Effector memory CD8-positive, alpha-beta T cell (primary cell): ENCODE data around the gene ITPA.

Source experiments
- ATAC-seq: fragments of 150-1000 bp; cut with Tn5 transposase; replicated peaks from 2 replicates; pipeline ENCODE4 v1.10.0; 2021; ENCODE audit warnings: mild to moderate bottlenecking, moderate library complexity
- DNase-seq, 3 experiments: peaks; one replicate each; pipeline ENCODE4 v3.0.0; 2021
- H3K27ac Mint-ChIP-seq, 2 donors: one replicate each; pipeline ENCODE4 v1.8.0; 2022; ENCODE audit warnings: mild to moderate bottlenecking in 2 of 2, mixed read lengths in 2 of 2, moderate library complexity in 2 of 2
- H3K27me3 Mint-ChIP-seq, 2 donors: one replicate each; pipeline ENCODE4 v1.8.0; 2022; ENCODE audit warnings: mixed read lengths in 2 of 2
- H3K36me3 Mint-ChIP-seq: one replicate; pipeline ENCODE4 v1.8.0; 2022; ENCODE audit warnings: mild to moderate bottlenecking, moderate library complexity, mixed read lengths; ENCODE audit not compliant: insufficient read depth
- H3K4me1 Mint-ChIP-seq, 2 donors: one replicate each; pipeline ENCODE4 v1.8.0; 2022; ENCODE audit warnings: low read depth in 2 of 2, mixed read lengths in 2 of 2
- H3K4me3 Mint-ChIP-seq, 2 donors: one replicate each; pipeline ENCODE4 v1.8.0; 2022; ENCODE audit warnings: mild to moderate bottlenecking in 2 of 2, mixed read lengths in 2 of 2, moderate library complexity in 2 of 2
- H3K9me3 Mint-ChIP-seq, 2 donors: one replicate each; pipeline ENCODE4 v1.8.0; 2022; ENCODE audit warnings: mixed read lengths in 2 of 2

The ITPA gene

DNA sequence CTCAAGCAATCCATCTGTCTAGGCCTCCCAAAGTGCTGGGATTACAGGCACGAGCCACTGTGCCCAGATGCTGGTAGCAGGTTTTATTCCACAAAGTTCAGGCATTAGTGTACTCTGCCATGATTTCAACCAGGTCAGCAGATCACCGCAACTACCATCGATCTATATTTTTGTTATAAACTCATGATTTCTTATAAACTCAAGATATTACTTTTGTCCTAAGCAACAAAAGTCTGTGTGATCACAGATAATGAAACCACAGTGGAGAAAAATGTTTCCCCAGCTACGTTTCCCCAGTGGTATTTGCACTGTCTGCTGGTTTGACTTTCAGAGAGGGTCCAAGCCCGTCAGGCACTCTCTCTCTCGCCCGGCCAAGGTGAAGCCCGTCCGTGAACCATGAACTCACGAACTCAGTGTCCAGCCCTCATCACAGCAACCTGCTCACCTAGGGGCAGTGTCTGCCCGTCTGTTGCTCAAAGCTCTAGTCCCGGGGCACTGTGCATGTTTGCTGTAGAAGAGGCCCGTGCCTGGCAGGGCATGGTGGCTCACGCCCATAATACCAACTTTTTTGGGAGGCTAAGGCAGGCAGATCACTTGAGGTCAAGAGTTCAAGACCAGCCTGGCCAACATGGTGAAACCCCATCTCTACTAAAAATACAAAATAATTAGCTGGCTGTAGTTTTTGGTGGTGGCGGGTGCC lies 22.7 kb downstream of the ITPA start:
- Mint-ChIP-seq H3K4me1 (no peaks in the 10 kb centered on the region), H3K9me3 (no peaks in the 10 kb centered on the region), H3K36me3 (no peaks in the 10 kb centered on the region), H3K27me3 (peaks cover 21 to 26% of the 10 kb centered on the region in 2 donors), H3K4me3 (no peak overlapping the region), H3K27ac (no peak overlapping the region)
- DNase-seq (no peak), ATAC-seq (no peak)

- Mint-ChIP-seq H3K27me3 (peaks cover 24 to 39% of the 10 kb centered on the region in 2 donors), H3K36me3 (no peaks in the 10 kb centered on the region), H3K4me1 (peaks cover 0 to 4% of the 10 kb centered on the region in 2 donors), H3K4me3 (no peak overlapping the region), H3K27ac (no peak overlapping the region), H3K9me3 (no peaks in the 10 kb centered on the region)
- DNase-seq (no peak), ATAC-seq (no peak)
Measured at GRCh38 chr20:3233131-3233990, 24.1 kb downstream of the ITPA start.

DNA sequence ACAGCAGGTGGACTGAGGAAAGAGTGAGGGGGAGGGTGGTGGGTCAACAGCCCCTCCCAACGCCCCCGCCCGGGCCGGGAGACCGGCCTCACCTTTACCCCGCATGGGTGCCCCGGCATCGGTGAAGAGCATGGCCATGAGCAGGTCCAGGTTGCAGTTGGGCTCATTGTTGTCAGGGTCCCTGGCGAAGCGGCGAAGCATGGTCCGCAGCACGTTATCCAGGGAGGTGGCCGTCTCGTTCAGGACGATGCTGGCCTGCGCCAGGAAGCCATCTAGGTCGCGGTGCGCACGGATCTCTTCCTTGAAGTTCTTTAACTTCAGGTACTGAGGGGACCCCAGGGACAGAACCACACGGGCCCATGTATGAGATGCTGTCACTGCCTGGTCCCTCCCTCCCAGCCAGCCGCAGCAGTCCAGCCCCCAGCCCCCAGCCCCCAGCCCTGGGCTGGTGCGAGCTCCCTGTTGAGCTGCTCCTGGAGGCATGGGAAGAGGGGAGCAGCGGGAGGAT lies 24.7 kb downstream of the ITPA start:
- Mint-ChIP-seq H3K9me3 (no peaks in the 10 kb centered on the region), H3K36me3 (no peaks in the 10 kb centered on the region), H3K4me1 (peaks cover 0 to 4% of the 10 kb centered on the region in 2 donors), H3K27me3 (peaks cover 24 to 39% of the 10 kb centered on the region in 2 donors), H3K4me3 (no peak overlapping the region), H3K27ac (no peak overlapping the region)
- no peak for DNase-seq
- ATAC-seq = no peak

DNA sequence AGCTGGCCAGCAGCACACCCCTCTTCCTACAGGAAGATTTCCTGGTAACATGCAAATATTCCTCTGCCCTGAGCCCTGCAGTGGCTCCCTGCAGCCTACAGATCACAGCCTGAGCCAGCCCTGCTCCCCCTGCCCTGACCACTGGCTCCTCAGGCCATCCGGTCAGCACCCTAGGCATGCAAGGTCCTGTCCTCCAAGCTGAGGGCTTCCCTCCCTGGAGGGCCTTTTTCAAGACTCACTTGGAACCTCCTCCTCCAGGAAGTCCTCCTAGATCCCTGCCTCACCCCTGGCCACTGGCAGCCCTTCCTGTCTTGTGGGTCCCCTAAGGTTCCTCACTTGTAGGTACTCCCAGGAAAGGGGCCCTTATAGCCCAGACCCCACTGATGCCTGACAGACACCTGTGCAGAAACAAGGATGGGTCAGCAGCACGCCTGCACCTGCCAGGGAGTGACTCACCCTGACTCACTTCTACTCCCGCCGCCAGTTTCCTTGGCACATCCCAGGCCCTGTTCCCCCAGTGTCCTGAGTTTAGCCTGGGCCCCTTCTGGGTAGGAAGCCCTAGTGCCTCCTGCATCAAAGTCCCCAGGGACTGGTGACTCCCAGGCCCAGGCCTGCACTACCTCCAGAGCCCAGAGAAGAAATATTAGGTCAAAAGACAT lies 26.5 kb downstream of the ITPA start:
- ATAC-seq (no peak), DNase-seq (no peak)
- peaks cover 7 to 11% of the 10 kb centered on the region in 2 donors for H3K4me1 Mint-ChIP-seq
- H3K27me3 Mint-ChIP-seq = peaks cover 32 to 55% of the 10 kb centered on the region in 2 donors
- H3K9me3 Mint-ChIP-seq = no peaks in the 10 kb centered on the region
- H3K36me3 Mint-ChIP-seq = peaks cover 5% of the 10 kb centered on the region
- no peak overlapping the region for H3K4me3 Mint-ChIP-seq
- no peak overlapping the region for H3K27ac Mint-ChIP-seq

GRCh38 chr20:3237011-3237957 lies 28.0 kb downstream of the ITPA start:
- Mint-ChIP-seq H3K4me1 (peaks cover 7 to 11% of the 10 kb centered on the region in 2 donors), H3K36me3 (peaks cover 5% of the 10 kb centered on the region), H3K27ac (no peak overlapping the region), H3K27me3 (peaks cover 32 to 68% of the 10 kb centered on the region in 2 donors), H3K4me3 (peak overlapping the region; percentile 94 to 96), H3K9me3 (no peaks in the 10 kb centered on the region)
- DNase-seq (no peak), ATAC-seq (no peak)

DNA sequence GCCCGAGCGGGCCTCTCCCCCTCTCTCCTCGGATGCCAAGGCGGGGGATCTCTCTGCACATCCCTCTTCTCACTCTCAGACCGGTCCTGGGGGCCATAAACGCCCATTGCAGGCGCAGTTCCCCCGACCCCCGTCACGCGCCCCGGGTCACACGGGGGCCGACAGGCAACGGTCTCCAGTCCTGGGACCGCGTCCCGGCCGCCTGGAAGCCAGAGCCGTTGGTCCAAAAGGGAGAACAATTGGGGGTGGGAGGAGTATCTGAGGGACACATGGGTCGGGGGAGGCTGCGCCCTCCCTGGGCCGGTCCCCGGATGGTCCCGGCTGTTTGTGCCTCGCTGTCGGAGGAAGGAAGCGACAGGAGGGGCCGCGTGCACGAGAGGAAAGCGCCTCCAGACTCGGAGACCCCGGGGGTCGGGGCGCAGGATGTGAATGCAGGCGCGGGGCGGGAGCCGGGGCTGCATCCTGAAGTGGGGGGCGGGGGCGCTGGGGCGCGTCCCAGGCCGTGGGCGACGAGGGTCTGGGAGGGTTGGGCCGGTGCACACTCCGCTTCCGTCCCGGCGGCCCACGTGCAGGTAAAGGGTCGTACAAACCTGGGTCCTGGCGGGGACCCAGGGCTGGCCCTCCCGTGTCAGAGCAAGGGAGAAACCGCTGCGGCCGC lies 28.8 kb downstream of the ITPA start:
- H3K4me3 Mint-ChIP-seq = peak overlapping the region; percentile 94 to 96
- DNase-seq = no peak
- peaks cover 5% of the 10 kb centered on the region for H3K36me3 Mint-ChIP-seq
- H3K27ac Mint-ChIP-seq = no peak overlapping the region
- ATAC-seq = peak; percentile 11
- peaks cover 32 to 68% of the 10 kb centered on the region in 2 donors for H3K27me3 Mint-ChIP-seq
- peaks cover 7 to 11% of the 10 kb centered on the region in 2 donors for H3K4me1 Mint-ChIP-seq
- no peaks in the 10 kb centered on the region for H3K9me3 Mint-ChIP-seq

DNA sequence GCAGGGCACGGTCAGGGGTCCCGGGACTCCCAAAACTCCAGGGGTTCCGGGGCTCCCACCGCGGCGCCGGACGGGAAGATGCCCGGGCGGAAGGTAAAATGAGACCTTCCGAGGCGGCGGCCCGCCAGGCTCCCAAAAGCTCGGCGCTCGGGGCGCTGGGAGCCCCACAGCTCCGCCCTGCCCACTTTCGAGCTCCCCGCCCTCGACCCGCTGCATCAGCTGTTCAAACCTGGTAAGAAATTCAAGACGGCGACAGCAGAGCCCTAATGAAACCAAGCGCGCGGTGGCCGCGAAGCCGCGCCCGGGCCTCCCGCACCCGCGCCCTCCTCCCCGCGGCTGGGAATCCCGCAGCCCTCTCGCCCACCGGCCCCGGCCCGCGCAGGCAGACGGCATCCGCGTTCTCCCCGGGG lies 29.3 kb downstream of the ITPA start:
- Mint-ChIP-seq H3K36me3 (peaks cover 5% of the 10 kb centered on the region), H3K4me3 (peak overlapping the region; percentile 94 to 96), H3K27ac (no peak overlapping the region), H3K4me1 (peaks cover 7 to 11% of the 10 kb centered on the region in 2 donors), H3K9me3 (no peaks in the 10 kb centered on the region), H3K27me3 (peaks cover 32 to 68% of the 10 kb centered on the region in 2 donors)
- peak; percentile 39 to 46 (median 44) for DNase-seq
- peak; percentile 78 for ATAC-seq

GRCh38 chr20:3239026-3239866 lies 29.9 kb downstream of the ITPA start, which contains the start of gene SLC4A11:
SLC4A11 (minus strand) TSS chr20:3239190; CDS start chr20:3239137, 53 bp downstream.
- peaks cover 7 to 12% of the 10 kb centered on the region in 2 donors for H3K4me1 Mint-ChIP-seq
- peaks cover 34 to 68% of the 10 kb centered on the region in 2 donors for H3K27me3 Mint-ChIP-seq
- H3K27ac Mint-ChIP-seq = no peak within 1 kb of the TSS
- peaks cover 5% of the 10 kb centered on the region for H3K36me3 Mint-ChIP-seq
- ATAC-seq (peak; percentile 76), DNase-seq (peak in 2 of 3 experiments; percentile 21 to 30)
- no peaks in the 10 kb centered on the region for H3K9me3 Mint-ChIP-seq
- peak within 1 kb of the TSS; percentile 94 to 96 for H3K4me3 Mint-ChIP-seq

- DNase-seq = no peak
- Mint-ChIP-seq H3K4me3 (peak overlapping the region; percentile 94 to 96), H3K9me3 (no peaks in the 10 kb centered on the region), H3K27me3 (peaks cover 39 to 61% of the 10 kb centered on the region in 2 donors), H3K36me3 (peaks cover 10% of the 10 kb centered on the region), H3K4me1 (peaks cover 7 to 13% of the 10 kb centered on the region in 2 donors), H3K27ac (no peak overlapping the region)
- ATAC-seq = no peak
Measured at GRCh38 chr20:3239867-3240775, 30.8 kb downstream of the ITPA start.

DNA sequence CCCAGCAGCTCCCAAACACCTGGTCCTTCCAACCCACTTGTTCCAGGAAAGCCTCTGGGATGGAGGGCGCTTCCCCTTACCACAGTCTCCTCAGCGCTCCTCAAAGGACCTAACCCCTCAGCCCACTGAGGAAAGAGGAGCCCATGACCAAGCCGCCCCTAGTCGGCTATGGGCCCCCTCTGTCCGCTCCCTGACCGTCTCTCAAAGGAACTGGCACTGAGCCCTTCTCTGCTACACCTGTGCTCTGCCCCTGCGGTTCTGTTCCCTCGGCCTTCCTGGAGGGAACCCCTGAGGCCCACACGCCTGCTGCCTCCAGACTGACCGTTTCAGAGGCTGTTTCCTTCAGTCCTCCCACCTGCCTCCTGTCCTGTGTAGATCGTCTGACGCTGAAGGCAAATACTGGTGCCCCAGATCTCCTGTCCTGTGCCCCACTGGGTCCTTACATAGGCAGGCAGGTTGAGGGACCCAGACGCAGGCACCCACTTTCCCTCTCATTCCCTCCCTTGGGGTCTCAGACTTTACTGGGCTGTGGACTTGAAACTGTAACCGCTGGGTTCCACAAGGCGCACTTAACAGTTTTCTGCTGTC lies 31.6 kb downstream of the ITPA start:
- H3K9me3 Mint-ChIP-seq = no peaks in the 10 kb centered on the region
- DNase-seq (no peak), ATAC-seq (no peak)
- H3K36me3 Mint-ChIP-seq = peaks cover 10% of the 10 kb centered on the region
- H3K27me3 Mint-ChIP-seq = peaks cover 32 to 53% of the 10 kb centered on the region in 2 donors
- no peak overlapping the region for H3K27ac Mint-ChIP-seq
- peaks cover 7 to 13% of the 10 kb centered on the region in 2 donors for H3K4me1 Mint-ChIP-seq
- peak overlapping the region; percentile 13 to 57 for H3K4me3 Mint-ChIP-seq
